K562 (cell line): ENCODE results near the gene HADHA. TPM values are rescaled to one million over a fixed set of nuclear protein-coding genes. Genes with fewer than 3 reads are reported as not detected.

Experiments used
- ATAC-seq: fragments of 200-7000 bp; cut with Tn5 transposase; 3 replicates; pipeline ENCODE4 v1.9.1; 2020; ENCODE audit warnings: moderate library complexity
- BruUV-seq: library from RNA; stranded (reverse); fragments of 400-500 nt; replicated peaks from 2 replicates; lab custom pipeline; 2021; lab: Mats Ljungman, UMichigan
- CTCF ChIA-PET: fragments of 300-600 bp; formaldehyde crosslinking; extraction: SDS; loops from one replicate; lab custom pipeline; 2021; ENCODE audit warnings: low intra/inter-chr PET ratio; lab: Yijun Ruan, JAX
- POLR2A ChIA-PET: fragments of 300-600, 350-650 bp; sonication (Branson Sonifier 250); formaldehyde crosslinking; extraction: SDS; loops from one replicate; lab custom pipeline; 2021; ENCODE audit warnings: antibody characterized with exemption, inconsistent platforms; lab: Yijun Ruan, JAX
- DNase-seq, 4 experiments: peaks; one replicate each; pipeline versions ENCODE4 v3.0.0 to v3.0.0-alpha.2; 2011 to 2018; ENCODE audit warnings: low spot score in 3 of 4, mixed read lengths in 3 of 4; ENCODE audit errors: extremely low read depth in 1 of 4
- FAIRE-seq: peaks from 2 replicates; lab custom pipeline; 2011; peaks lifted over from hg19 to GRCh38; lab: Jason Lieb, UNC
- H2AFZ ChIP-seq: 2 replicates; pipeline ENCODE4 v1.6.0; 2011; ENCODE audit warnings: low read depth, low read length, control low read depth, inconsistent platforms
- H3K27ac ChIP-seq: fragments of 200-600 bp; 3 replicates; pipeline ENCODE4 v1.8.0; 2011; ENCODE audit warnings: low read depth, mild to moderate bottlenecking, control low read depth, inconsistent platforms, low read length, moderate library complexity, mixed read lengths; ENCODE audit errors: extremely low read depth
- H3K27me3 ChIP-seq, 2 experiments: fragments of 300-600 bp in 1 of 2; 2 replicates in 1 of 2; 3 replicates in 1 of 2; pipeline versions ENCODE4 v1.6.0 to v1.8.0; 2011; ENCODE audit warnings: inconsistent platforms in 2 of 2, low read length in 2 of 2, mild to moderate bottlenecking in 1 of 2, mixed read lengths in 1 of 2, moderate library complexity in 1 of 2; ENCODE audit not compliant: control insufficient read depth in 2 of 2, insufficient read depth in 2 of 2
- H3K36me3 ChIP-seq: fragments of 300-600 bp; 3 replicates; pipeline ENCODE4 v1.8.0; 2011; ENCODE audit warnings: mild to moderate bottlenecking, low read length, inconsistent platforms; ENCODE audit not compliant: control insufficient read depth, insufficient read depth
- H3K4me1 ChIP-seq, 2 experiments: fragments of 200-600 bp in 1 of 2; replicated peaks in 1 of 2; 2 replicates in 1 of 2; 3 replicates in 1 of 2; pipeline versions ENCODE4 v1.5.1 to v1.8.0; 2011; ENCODE audit warnings: inconsistent platforms in 2 of 2, low read length in 2 of 2, mild to moderate bottlenecking in 1 of 2, mixed read lengths in 1 of 2, moderate library complexity in 1 of 2; ENCODE audit not compliant: control insufficient read depth in 2 of 2, insufficient read depth in 2 of 2
- H3K4me2 ChIP-seq: 2 replicates; pipeline ENCODE4 v1.6.1; 2011; ENCODE audit warnings: low read length, control low read depth, inconsistent platforms, mixed read lengths; ENCODE audit not compliant: insufficient read depth
- H3K4me3 ChIP-seq: fragments of 200-600 bp; sonication (generic), shearing (Covaris generic); 2 replicates; pipeline ENCODE4 v1.5.1; 2016; ENCODE audit warnings: control low read depth, inconsistent platforms
- H3K79me2 ChIP-seq: fragments of 200-600 bp; 3 replicates; pipeline ENCODE4 v1.8.0; 2011; ENCODE audit warnings: low read length, inconsistent platforms; ENCODE audit not compliant: control insufficient read depth, insufficient read depth
- H3K9ac ChIP-seq, 2 experiments: 2 replicates each; pipeline versions ENCODE4 v1.6.0 to v1.6.1; 2011; ENCODE audit warnings: low read depth in 2 of 2, low read length in 2 of 2, control low read depth in 1 of 2, inconsistent platforms in 1 of 2, mild to moderate bottlenecking in 1 of 2, mixed read lengths in 1 of 2; ENCODE audit not compliant: insufficient read depth in 1 of 2
- H3K9me1 ChIP-seq: one replicate; pipeline ENCODE4 v1.6.0; 2011; ENCODE audit warnings: inconsistent platforms, mild to moderate bottlenecking, low read length, moderate library complexity; ENCODE audit not compliant: control insufficient read depth, insufficient read depth
- H3K9me3 ChIP-seq: replicated peaks from 2 replicates; pipeline ENCODE4 v1.5.1; 2011; ENCODE audit warnings: low read depth, low read length, inconsistent platforms; ENCODE audit not compliant: control insufficient read depth, insufficient read depth
- H4K20me1 ChIP-seq: replicated peaks from 2 replicates; pipeline ENCODE4 v1.6.1; 2011; ENCODE audit warnings: low read length, inconsistent platforms, mixed read lengths; ENCODE audit not compliant: control insufficient read depth, insufficient read depth
- CEBPB ChIP-seq: fragments of 450-650 bp; IDR thresholded peaks from 2 replicates; pipeline ENCODE4 v1.6.1; 2016; ENCODE audit warnings: missing genetic modification characterization, missing compliant biosample characterization
- KLF16 ChIP-seq: IDR thresholded peaks from 2 replicates; pipeline ENCODE4 v1.6.1; 2016; ENCODE audit warnings: antibody characterized with exemption
- NR2C1 ChIP-seq, 2 experiments: fragments of 450-650 bp; IDR thresholded peaks; 2 replicates each; pipeline ENCODE4 v1.6.1; 2017; ENCODE audit warnings: mild to moderate bottlenecking in 2 of 2, antibody characterized with exemption in 1 of 2, inconsistent platforms in 1 of 2, missing compliant biosample characterization in 1 of 2, missing genetic modification characterization in 1 of 2
- NUFIP1 ChIP-seq: fragments of 450-650 bp; IDR thresholded peaks from 2 replicates; pipeline ENCODE4 v1.6.1; 2018; ENCODE audit not compliant: partially characterized antibody
- SFPQ ChIP-seq: fragments of 200-400 bp; formaldehyde crosslinking; IDR thresholded peaks from 2 replicates; pipeline ENCODE4 v1.6.1; 2017; ENCODE audit warnings: mild to moderate bottlenecking, low read depth, low read length, moderate library complexity
- SMARCB1 ChIP-seq: IDR thresholded peaks from 2 replicates; pipeline ENCODE4 v1.6.1; 2011; ENCODE audit warnings: improper control_type of control experiment, low read depth; ENCODE audit not compliant: insufficient read length
- XRCC3 ChIP-seq: fragments of 450-650 bp; IDR thresholded peaks from 2 replicates; pipeline ENCODE4 v1.6.1; 2017; ENCODE audit warnings: mild to moderate bottlenecking, moderate library complexity
- ZBTB11 ChIP-seq, 3 experiments: fragments of 200-800 bp in 1 of 3; fragments of 250-450 bp in 1 of 3; fragments of 450-650 bp in 1 of 3; sonication (Bioruptor Pico) in 1 of 3; sonication (Bioruptor generic) in 1 of 3; formaldehyde crosslinking in 1 of 3; IDR thresholded peaks; 2 replicates each; pipeline versions ENCODE4 v1.6.1 to v1.8.0; 2016 to 2022; ENCODE audit warnings: mild to moderate bottlenecking in 2 of 3, missing genetic modification characterization in 2 of 3, missing compliant biosample characterization in 1 of 3, moderate library complexity in 1 of 3
- ZNF175 ChIP-seq: fragments of 200-800 bp; sonication (Bioruptor generic); IDR thresholded peaks from 2 replicates; pipeline ENCODE4 v1.6.1; 2016; ENCODE audit warnings: low read depth, mild to moderate bottlenecking, missing genetic modification characterization, missing compliant biosample characterization
- ZNF184 ChIP-seq: sonication (generic); formaldehyde crosslinking; IDR thresholded peaks from 2 replicates; pipeline ENCODE4 v1.5.0; 2020; ENCODE audit warnings: missing genetic modification reagents
- ZNF354B ChIP-seq: fragments of 250-450 bp; sonication (Bioruptor Pico); IDR thresholded peaks from 2 replicates; pipeline ENCODE4 v1.4.0; 2020
- WGBS: fragments of 100-300 bp; shearing (Covaris generic); methylation state at CpG from one replicate; pipeline ENCODE4 v1.1.6; 2016; ENCODE audit warnings: low coverage, mixed read lengths; ENCODE audit not compliant: insufficient coverage; ENCODE audit errors: missing lambda C conversion rate; 5-methylcytosine and 5-hydroxymethylcytosine counted together
- in situ Hi-C: fragments of 300-500 bp; cut with MboI; formaldehyde crosslinking; loops from 4 replicates; pipeline ENCODE4 v1.15.0; 2018; ENCODE audit warnings: inconsistent platforms, mixed read lengths
- intact Hi-C: fragments of 100-400 bp; cut with micrococcal nuclease; formaldehyde crosslinking; loops from 2 replicates; pipeline ENCODE4 v1.14.2; 2022
- polyA plus RNA-seq, 8 experiments: library from polyadenylated mRNA; depleted of rRNA in 4 of 8; stranded (reverse) in 5 of 8; unstranded in 3 of 8; fragments of >200 nt; fragmentation: Nextera tagmentation in 2 of 8; fragmentation: Illumina TruSeq in 1 of 8; extraction: Ambion mirVana in 2 of 8; extraction: Trizol in 1 of 8; gene quantifications; 2 replicates each; pipeline versions ENCODE4 v1.2.1 to v1.2.3, GENCODE V29; 2011 to 2014; ENCODE audit warnings: inconsistent platforms in 1 of 8, missing spikeins in 1 of 8
- total RNA-seq, 7 experiments: library from RNA; depleted of rRNA in 6 of 7; stranded (reverse); fragments of >200 nt in 6 of 7; fragmentation: Illumina TruSeq in 2 of 7; extraction: Trizol in 2 of 7; gene quantifications; 2 replicates each; pipeline versions ENCODE4 v1.2.1 to v1.2.3, GENCODE V29; 2011 to 2021; ENCODE audit warnings: low replicate concordance in 1 of 7
- TF ChIP-seq, protein P1 (sequence below): fragments of 450-650 bp; conservative IDR thresholded peaks from 2 replicates; pipeline ENCODE4 v1.6.1; 2016; ENCODE audit warnings: missing genetic modification characterization, low read depth, mild to moderate bottlenecking, missing compliant biosample characterization, moderate library complexity
- TF ChIP-seq, protein P2 (sequence below): sonication (generic); formaldehyde crosslinking; IDR thresholded peaks from 2 replicates; pipeline ENCODE4 v1.8.0; 2022; ENCODE audit warnings: mild to moderate bottlenecking, low read depth, missing genetic modification reagents

The HADHA gene
- total and polyA plus RNA-seq, 9 of the 15 experiments (the other 6 are each of a cell fraction or from before 2014, with no cell fraction given) = 145 to 326 (median 202) TPM

DNA sequence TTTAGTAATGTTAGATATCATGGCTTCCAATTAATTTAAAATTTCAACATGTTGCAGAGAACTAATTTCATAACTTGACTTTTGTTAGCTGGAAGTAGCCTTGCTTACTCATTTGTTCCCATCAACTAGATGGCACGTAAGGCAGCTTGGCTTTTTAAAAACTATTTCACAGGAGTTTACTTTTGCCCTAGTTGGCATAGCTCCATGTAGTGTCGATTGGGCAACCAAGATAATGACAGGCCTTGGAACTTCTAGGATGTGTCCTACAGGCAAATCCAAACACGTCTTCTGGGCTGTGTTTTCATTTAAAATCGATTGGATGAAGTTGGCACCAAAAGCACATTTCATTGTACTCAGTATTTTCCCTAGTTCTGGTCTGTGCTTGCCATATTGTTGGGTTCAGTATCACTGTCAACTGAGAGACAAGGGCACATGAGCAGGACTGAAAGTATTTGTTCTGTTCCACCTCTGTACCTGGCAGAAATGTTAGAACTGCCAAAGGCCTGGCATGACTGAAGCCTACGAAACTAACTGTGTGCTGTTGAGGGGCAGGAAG lies 29.7 kb upstream of the HADHA start:
- in situ Hi-C loops = no loop called here
- no peak overlapping the region for H3K4me2 ChIP-seq
- TF ChIP-seq NUFIP1 = no peak
- TF ChIP-seq XRCC3 = no peak
- 0 out of 6 replicates have a peak, but pooled peaks of 1 of the 3 experiments have one; percentile 24 for TF ChIP-seq ZBTB11 (CRISPR knock-in tag; IDR thresholded peaks at IDR 0.05)
- TF ChIP-seq ZNF175 (CRISPR knock-in tag) = 0 out of 2 replicates have a peak, but pooled peaks have one; percentile 26
- TF ChIP-seq ZNF354B (CRISPR knock-in tag) = no peak
- TF ChIP-seq SMARCB1 = no peak
- peak; percentile 85 for TF ChIP-seq CEBPB (tag)
- TF ChIP-seq KLF16 = no peak
- TF ChIP-seq, protein P1, sequence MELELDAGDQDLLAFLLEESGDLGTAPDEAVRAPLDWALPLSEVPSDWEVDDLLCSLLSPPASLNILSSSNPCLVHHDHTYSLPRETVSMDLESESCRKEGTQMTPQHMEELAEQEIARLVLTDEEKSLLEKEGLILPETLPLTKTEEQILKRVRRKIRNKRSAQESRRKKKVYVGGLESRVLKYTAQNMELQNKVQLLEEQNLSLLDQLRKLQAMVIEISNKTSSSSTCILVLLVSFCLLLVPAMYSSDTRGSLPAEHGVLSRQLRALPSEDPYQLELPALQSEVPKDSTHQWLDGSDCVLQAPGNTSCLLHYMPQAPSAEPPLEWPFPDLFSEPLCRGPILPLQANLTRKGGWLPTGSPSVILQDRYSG (tag) = no peak
- TF ChIP-seq, protein P2, sequence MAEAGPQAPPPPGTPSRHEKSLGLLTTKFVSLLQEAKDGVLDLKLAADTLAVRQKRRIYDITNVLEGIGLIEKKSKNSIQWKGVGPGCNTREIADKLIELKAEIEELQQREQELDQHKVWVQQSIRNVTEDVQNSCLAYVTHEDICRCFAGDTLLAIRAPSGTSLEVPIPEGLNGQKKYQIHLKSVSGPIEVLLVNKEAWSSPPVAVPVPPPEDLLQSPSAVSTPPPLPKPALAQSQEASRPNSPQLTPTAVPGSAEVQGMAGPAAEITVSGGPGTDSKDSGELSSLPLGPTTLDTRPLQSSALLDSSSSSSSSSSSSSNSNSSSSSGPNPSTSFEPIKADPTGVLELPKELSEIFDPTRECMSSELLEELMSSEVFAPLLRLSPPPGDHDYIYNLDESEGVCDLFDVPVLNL (CRISPR knock-in tag) = no peak
- TF ChIP-seq SFPQ = no peak
- no peak for TF ChIP-seq NR2C1 (IDR thresholded peaks at IDR 0.05)
- no peak for TF ChIP-seq NR2C1 (tag; IDR thresholded peaks at IDR 0.05)
- no peak for TF ChIP-seq ZNF184 (CRISPR knock-in tag)

More for the DNA sequence above, 29.7 kb upstream of the HADHA start:
- ChIA-PET CTCF (no interaction called here), POLR2A (interaction anchor here (0.7 to 1.3 kb wide), 5 partner anchors 10 to 1044 kb away, joined by 3 to 5 read pairs (median 3); partner anchors contain the start of genes HADHA and HADHB)
- Histone ChIP-seq H3K4me1 (peaks cover 0 to 11% of the 10 kb centered on the region in 2 experiments; a peak in 1 of 5 replicates), H4K20me1 (no peaks in the 10 kb centered on the region), H3K79me2 (no peaks in the 10 kb centered on the region), H3K9me3 (no peaks in the 10 kb centered on the region), H3K36me3 (peaks cover 52% of the 10 kb centered on the region), H3K27me3 (no peaks in the 10 kb centered on the region), H3K9ac (no peak overlapping the region), H3K4me3 (no peak overlapping the region), H3K27ac (no peak overlapping the region), H2AFZ (no peak overlapping the region), H3K9me1 (no peaks in the 10 kb centered on the region)
- ATAC-seq (peak; percentile 29; the same call in 1 of the 3 replicates), FAIRE-seq (peak; percentile 29), DNase-seq (no peak)
- intact Hi-C loops = no loop called here
- 42% methylated on average over 5 of the region's 5 CpGs for WGBS
- BruUV-seq = no TSS peak
